GM12878 (cell line): ENCODE data around the gene SLC17A2. TPM values are rescaled to one million over a fixed set of nuclear protein-coding genes. Genes with fewer than 3 reads are reported as not detected.

ENCODE experiments used
- ATAC-seq: fragments of 200-7000 bp; cut with Tn5 transposase; 3 replicates; pipeline ENCODE4 v1.9.1; 2020; ENCODE audit warnings: mild to moderate bottlenecking, moderate library complexity
- BruUV-seq: library from RNA; stranded (reverse); fragments of 400-500 nt; replicated peaks from 2 replicates; lab custom pipeline; 2021; lab: Mats Ljungman, UMichigan
- CTCF ChIA-PET: fragments of 300-600 bp; sonication (Branson Sonifier 250); formaldehyde crosslinking; extraction: SDS; loops from one replicate; lab custom pipeline; 2021; ENCODE audit warnings: inconsistent platforms; lab: Yijun Ruan, JAX
- POLR2A ChIA-PET: fragments of 350-600 bp; formaldehyde crosslinking; extraction: SDS; loops from one replicate; lab custom pipeline; 2021; ENCODE audit warnings: inconsistent platforms; lab: Charles Lee
- RAD21 ChIA-PET: fragments of 300-600 bp; sonication (Branson Sonifier 250); formaldehyde crosslinking; loops from one replicate; lab custom pipeline; 2023; ENCODE audit warnings: antibody characterized with exemption; ENCODE audit not compliant: unreplicated experiment; lab: Charles Lee
- SMC1A ChIA-PET: fragments of 300-600 bp; sonication (Branson Sonifier 250); formaldehyde crosslinking; loops from one replicate; lab custom pipeline; 2023; ENCODE audit not compliant: unreplicated experiment, uncharacterized antibody; lab: Charles Lee
- DNase-seq: peaks from one replicate; pipeline ENCODE4 v3.0.0-alpha.2; 2011; ENCODE audit warnings: low read depth, low spot score
- FAIRE-seq: peaks from 3 replicates; lab custom pipeline; 2011; peaks lifted over from hg19 to GRCh38; lab: Jason Lieb, UNC
- H2AFZ ChIP-seq: 2 replicates; pipeline ENCODE4 v1.6.0; 2011; ENCODE audit warnings: low read depth, low read length, control low read depth; ENCODE audit not compliant: control insufficient read depth
- H3K27ac ChIP-seq: 2 replicates; pipeline ENCODE4 v1.5.1; 2011; ENCODE audit warnings: control low read depth; ENCODE audit not compliant: control insufficient read depth, insufficient read depth
- H3K27me3 ChIP-seq, 2 experiments: replicated peaks in 1 of 2; 2 replicates each; pipeline versions ENCODE4 v1.6.0 to v1.6.1; 2011; ENCODE audit warnings: low read length in 1 of 2; ENCODE audit not compliant: control insufficient read depth in 2 of 2, insufficient read depth in 2 of 2
- H3K36me3 ChIP-seq, 2 experiments: 2 replicates each; pipeline ENCODE4 v1.5.1; 2011; ENCODE audit warnings: low read length in 1 of 2; ENCODE audit not compliant: control insufficient read depth in 2 of 2, insufficient read depth in 2 of 2
- H3K4me1 ChIP-seq: 2 replicates; pipeline ENCODE4 v1.6.1; 2011; ENCODE audit warnings: mild to moderate bottlenecking, low read length, moderate library complexity, mixed read lengths; ENCODE audit not compliant: control insufficient read depth, insufficient read depth
- H3K4me2 ChIP-seq: 2 replicates; pipeline ENCODE4 v1.6.0; 2011; ENCODE audit warnings: control low read depth; ENCODE audit not compliant: control insufficient read depth, insufficient read depth
- H3K4me3 ChIP-seq: fragments of 200-600 bp; sonication (generic); 2 replicates; pipeline ENCODE4 v1.5.1; 2016
- H3K79me2 ChIP-seq: 2 replicates; pipeline ENCODE4 v1.6.0; 2011; ENCODE audit warnings: low read length; ENCODE audit not compliant: control insufficient read depth, insufficient read depth
- H3K9ac ChIP-seq: 2 replicates; pipeline ENCODE4 v1.8.0; 2011; ENCODE audit warnings: low read length, control low read depth, mixed read lengths; ENCODE audit not compliant: control insufficient read depth, insufficient read depth
- H3K9me3 ChIP-seq: replicated peaks from 3 replicates; pipeline ENCODE4 v1.5.1; 2011; ENCODE audit warnings: mild to moderate bottlenecking, low read length; ENCODE audit not compliant: control insufficient read depth, insufficient read depth
- H4K20me1 ChIP-seq: 2 replicates; pipeline ENCODE4 v1.6.0; 2011; ENCODE audit not compliant: control insufficient read depth, insufficient read depth
- ATF3 ChIP-seq: IDR thresholded peaks from 2 replicates; pipeline ENCODE4 v1.6.1; 2011; ENCODE audit warnings: low read depth, mild to moderate bottlenecking, low read length, moderate library complexity, borderline replicate concordance; ENCODE audit errors: extremely low read depth
- BACH1 ChIP-seq: fragments of 450-650 bp; IDR thresholded peaks from 2 replicates; pipeline ENCODE4 v1.6.1; 2017; ENCODE audit warnings: mild to moderate bottlenecking, borderline replicate concordance
- CHD4 ChIP-seq: fragments of 200-600 bp; sonication (generic); IDR thresholded peaks from 2 replicates; pipeline ENCODE4 v1.6.1; 2016; ENCODE audit warnings: mild to moderate bottlenecking
- HCFC1 ChIP-seq: fragments of 150-350 bp; IDR thresholded peaks from 2 replicates; pipeline ENCODE4 v1.6.1; 2014; ENCODE audit warnings: low read length
- KLF5 ChIP-seq: fragments of 450-650 bp; IDR thresholded peaks from 2 replicates; pipeline ENCODE4 v1.6.1; 2014; ENCODE audit warnings: mild to moderate bottlenecking; ENCODE audit not compliant: partially characterized antibody
- MYC ChIP-seq: IDR thresholded peaks from 2 replicates; pipeline ENCODE4 v1.6.1; 2011; ENCODE audit warnings: mild to moderate bottlenecking, low read length, moderate library complexity, inconsistent platforms; ENCODE audit not compliant: insufficient read depth, insufficient replicate concordance, insufficient read length, severe bottlenecking
- NRF1 ChIP-seq: conservative IDR thresholded peaks from 2 replicates; pipeline ENCODE4 v1.6.1; 2011; ENCODE audit warnings: mild to moderate bottlenecking, low read depth, low read length, improper control_type of control experiment
- RELA ChIP-seq: fragments of 450-650 bp; IDR thresholded peaks from 2 replicates; pipeline ENCODE4 v1.8.0; 2014; ENCODE audit warnings: borderline replicate concordance; ENCODE audit not compliant: partially characterized antibody
- SMARCA5 ChIP-seq: fragments of 450-650 bp; IDR thresholded peaks from 2 replicates; pipeline ENCODE4 v1.6.1; 2017; ENCODE audit warnings: mild to moderate bottlenecking
- SREBF2 ChIP-seq: IDR thresholded peaks from 2 replicates; pipeline ENCODE4 v1.6.1; 2012; ENCODE audit warnings: mild to moderate bottlenecking, low read length
- STAT3 ChIP-seq: IDR thresholded peaks from 2 replicates; pipeline ENCODE4 v1.6.1; 2011; ENCODE audit warnings: low read depth, low read length, improper control_type of control experiment
- SUPT20H ChIP-seq: IDR thresholded peaks from 2 replicates; pipeline ENCODE4 v1.6.1; 2011; ENCODE audit warnings: low read depth, mild to moderate bottlenecking, low read length, moderate library complexity, borderline replicate concordance; ENCODE audit not compliant: control insufficient read depth
- TARDBP ChIP-seq: IDR thresholded peaks from 2 replicates; pipeline ENCODE4 v1.6.1; 2016; ENCODE audit warnings: borderline replicate concordance
- YBX1 ChIP-seq: fragments of 450-650 bp; IDR thresholded peaks from 2 replicates; pipeline ENCODE4 v1.6.1; 2016; ENCODE audit warnings: antibody characterized with exemption
- ZNF274 ChIP-seq: IDR thresholded peaks from one replicate; pipeline ENCODE4 v1.8.0; 2011; ENCODE audit not compliant: insufficient read length, insufficient read depth
- WGBS: methylation state at CpG from one replicate; pipeline ENCODE4 v1.1.6; 2016; ENCODE audit warnings: low lambda C conversion rate; ENCODE audit not compliant: insufficient replicate concordance, insufficient coverage; ENCODE audit errors: missing lambda C conversion rate; 5-methylcytosine and 5-hydroxymethylcytosine counted together
- in situ Hi-C: fragments of 300-500 bp; cut with MboI; formaldehyde crosslinking; loops from 9 replicates; pipeline ENCODE4 v1.14.3; 2018; ENCODE audit warnings: mixed read lengths
- intact Hi-C: fragments of 100-400 bp; cut with micrococcal nuclease; formaldehyde crosslinking; loops from one replicate; pipeline ENCODE4 v1.14.2; 2022; ENCODE audit not compliant: unreplicated experiment
- polyA plus RNA-seq, 11 experiments: library from polyadenylated mRNA; depleted of rRNA in 4 of 11; unstranded in 6 of 11; stranded (reverse) in 5 of 11; fragments of >200 nt; fragmentation: Nextera tagmentation in 4 of 11; fragmentation: Illumina TruSeq in 1 of 11; extraction: Ambion mirVana in 4 of 11; extraction: Trizol in 1 of 11; gene quantifications; 1 replicate in 1 of 11; 2 replicates in 10 of 11; pipeline versions ENCODE4 v1.2.1 to v1.2.3, GENCODE V29; 2011 to 2016; ENCODE audit warnings: inconsistent platforms in 2 of 11, missing spikeins in 2 of 11, low read depth in 1 of 11
- total RNA-seq, 4 experiments: library from RNA; depleted of rRNA in 3 of 4; stranded (reverse); fragments of >200 nt in 3 of 4; fragmentation: Illumina TruSeq in 1 of 4; extraction: Trizol in 1 of 4; gene quantifications; 2 replicates each; pipeline versions ENCODE4 v1.2.1 to v1.2.3, GENCODE V29; 2013 to 2021

Gene SLC17A2
- total and polyA plus RNA-seq, 10 of the 15 experiments (the other 5 are each of a cell fraction or from before 2014, with no cell fraction given), result not detected

DNA sequence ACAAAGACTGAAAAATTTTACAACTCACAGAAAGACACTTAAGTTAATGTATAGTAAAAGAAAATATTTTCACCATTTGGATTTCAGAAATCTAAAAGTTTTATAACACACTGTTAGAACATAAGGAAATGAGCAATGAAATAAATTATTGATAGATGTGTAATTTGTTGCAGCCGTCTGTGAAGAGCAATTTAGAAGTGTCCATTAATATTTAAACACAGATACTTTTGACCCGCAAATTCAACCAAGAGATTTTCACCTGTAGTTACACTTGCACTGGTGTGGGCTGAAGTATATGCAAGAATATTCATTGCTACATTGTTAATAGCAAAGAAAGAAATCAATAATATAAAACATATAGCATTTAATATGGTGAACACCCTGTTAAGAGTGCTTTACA, 41.9 kb downstream of the SLC17A2 start:
- H3K36me3 ChIP-seq, result no peaks in the 10 kb centered on the region
- ATAC-seq (no peak), FAIRE-seq (no peak), DNase-seq (no peak)
- in situ Hi-C loops (no loop called here), intact Hi-C loops (no loop called here)
- BruUV-seq, result no TSS peak
- no peak overlapping the region for H3K4me3 ChIP-seq
- TF ChIP-seq BACH1 (no peak), HCFC1 (no peak), SUPT20H (no peak), TARDBP (no peak), STAT3 (no peak), SREBF2 (no peak), NRF1 (no peak), ZNF274 (no peak), MYC (no peak), YBX1 (no peak), ATF3 (no peak), KLF5 (no peak), CHD4 (no peak), RELA (no peak), SMARCA5 (no peak)
- CTCF ChIA-PET, result interaction anchor here (2.1 kb wide), 1 partner anchor 101 kb away, joined by 5 read pairs; no protein-coding TSS in a partner anchor
- no peaks in the 10 kb centered on the region for H3K79me2 ChIP-seq
- 48% methylated on average over 2 of the region's 2 CpGs for WGBS
- peaks cover 0 to 3% of the 10 kb centered on the region in 2 experiments; a peak in 1 of 4 replicates for H3K27me3 ChIP-seq
- SMC1A ChIA-PET, result no interaction called here
- no peak overlapping the region for H3K9ac ChIP-seq
- H3K9me3 ChIP-seq, result no peaks in the 10 kb centered on the region
- no peaks in the 10 kb centered on the region for H3K4me1 ChIP-seq
- POLR2A ChIA-PET, result interaction anchor here (0.5 kb wide), 1 partner anchor 411 kb away, joined by 7 read pairs; no protein-coding TSS in a partner anchor
- RAD21 ChIA-PET, result no interaction called here
- no peak overlapping the region for H3K4me2 ChIP-seq
- H2AFZ ChIP-seq, result no peak overlapping the region
- H4K20me1 ChIP-seq, result no peaks in the 10 kb centered on the region
- no peak overlapping the region for H3K27ac ChIP-seq
